Measurements from ENCODE around the gene TMC2. TPM values are rescaled to one million over a fixed set of nuclear protein-coding genes. Genes with fewer than 3 reads are reported as not detected.
"Not testable (repeated sequence)": the region's sequence is repeated elsewhere in the genome, so short reads cannot be mapped to it uniquely, and the experiment has no call there.

Gene TMC2
- 0.12 TPM for total RNA-seq

GRCh38 chr20:2536560-2536986 lies at the start of gene TMC2:
TSS of gene TMC2 (plus strand) at chr20:2536573. CDS start at chr20:2536622, 49 bp downstream.
- DNase-seq (ENCODE audit: low spot score) = no peak

GRCh38 chr20:2502808-2503384 lies 33.5 kb upstream of the TMC2 start:
- DNase-seq (ENCODE audit: low spot score) = not testable (repeated sequence)

- DNase-seq (ENCODE audit: low spot score) = not testable (repeated sequence)
These were observed 31.6 kb upstream of the TMC2 start for GRCh38 chr20:2504803-2505202.

- not testable (repeated sequence) for DNase-seq (ENCODE audit: low spot score)
These were observed 29.9 kb upstream of the TMC2 start for GRCh38 chr20:2506426-2506825.

- DNase-seq (ENCODE audit: low spot score) = no peak
These were observed 28.9 kb upstream of the TMC2 start for GRCh38 chr20:2507464-2507863.

GRCh38 chr20:2507875-2508630 lies 28.3 kb upstream of the TMC2 start:
- DNase-seq (ENCODE audit: low spot score) = no peak

GRCh38 chr20:2508631-2509467 lies 27.5 kb upstream of the TMC2 start, which contains the start of gene ZNF343:
TSS of gene ZNF343 (minus strand) at chr20:2508915. CDS start at chr20:2493895, 15,020 bp downstream.
- DNase-seq (ENCODE audit: low spot score) = peak; percentile 81

GRCh38 chr20:2509468-2509781 lies 26.9 kb upstream of the TMC2 start:
- DNase-seq (ENCODE audit: low spot score) = no peak

- DNase-seq (ENCODE audit: low spot score) = no peak
These were observed 26.6 kb upstream of the TMC2 start for GRCh38 chr20:2509794-2510193.

GRCh38 chr20:2515203-2515602 lies 21.2 kb upstream of the TMC2 start:
- DNase-seq (ENCODE audit: low spot score) = no peak

- no peak for DNase-seq (ENCODE audit: low spot score)
These were observed 20.0 kb upstream of the TMC2 start for GRCh38 chr20:2516399-2516798.

GRCh38 chr20:2518096-2518495 lies 18.3 kb upstream of the TMC2 start:
- no peak for DNase-seq (ENCODE audit: low spot score)

GRCh38 chr20:2518558-2518957 lies 17.8 kb upstream of the TMC2 start:
- no peak for DNase-seq (ENCODE audit: low spot score)

- DNase-seq (ENCODE audit: low spot score) = no peak
These were observed 17.1 kb upstream of the TMC2 start for GRCh38 chr20:2519115-2519809.

- no peak for DNase-seq (ENCODE audit: low spot score)
These were observed 15.8 kb upstream of the TMC2 start for GRCh38 chr20:2520617-2521016.

- DNase-seq (ENCODE audit: low spot score) = peak; percentile 42
These were observed 14.7 kb upstream of the TMC2 start for GRCh38 chr20:2521369-2522305.

- not testable (repeated sequence) for DNase-seq (ENCODE audit: low spot score)
These were observed 13.4 kb upstream of the TMC2 start for GRCh38 chr20:2522826-2523429.

- peak; percentile 88 for DNase-seq (ENCODE audit: low spot score)
These were observed 12.3 kb upstream of the TMC2 start for GRCh38 chr20:2523919-2524708.

- DNase-seq (ENCODE audit: low spot score) = no peak
These were observed 11.5 kb upstream of the TMC2 start for GRCh38 chr20:2524709-2525506.
